Neural cell (in vitro differentiated cells): ENCODE measurements around the gene HELZ. TPM values are rescaled to one million over a fixed set of nuclear protein-coding genes. Genes with fewer than 3 reads are reported as not detected.
A peak's percentile ranks its signal among the peaks of the same experiment; 100 is the strongest.
"Not testable (repeated sequence)": the region's sequence is repeated elsewhere in the genome, so short reads cannot be mapped to it uniquely, and the experiment has no call there.

Source experiments
- H2AFZ ChIP-seq: fragments of 200-600, 300-800 bp; sonication (generic), shearing (Covaris generic); 2 replicates; pipeline ENCODE4 v1.6.0; 2014; ENCODE audit warnings: low read depth, mild to moderate bottlenecking, antibody characterized with exemption, low read length, moderate library complexity
- H3F3A ChIP-seq: fragments of 200-600 bp; shearing (Covaris generic); 2 replicates; pipeline ENCODE4 v1.6.1; 2016; ENCODE audit warnings: mild to moderate bottlenecking, moderate library complexity, mixed read lengths, antibody characterized with exemption, low read length; ENCODE audit not compliant: insufficient read depth, poor library complexity, severe bottlenecking
- H3K27ac ChIP-seq: fragments of 200-600, 300-800 bp; sonication (generic), shearing (Covaris generic); 2 replicates; pipeline ENCODE4 v1.5.1; 2014; ENCODE audit warnings: mild to moderate bottlenecking, low read length, moderate library complexity
- H3K27me3 ChIP-seq: fragments of 300-800, 200-600 bp; sonication (generic), shearing (Covaris generic); 2 replicates; pipeline ENCODE4 v1.6.0; 2014; ENCODE audit warnings: mild to moderate bottlenecking, low read depth, low read length, moderate library complexity; ENCODE audit not compliant: insufficient read depth
- H3K36me3 ChIP-seq: fragments of 300-800, 200-600 bp; sonication (generic), shearing (Covaris generic); 2 replicates; pipeline ENCODE4 v1.5.1; 2014; ENCODE audit warnings: mild to moderate bottlenecking, antibody characterized with exemption, low read length, moderate library complexity; ENCODE audit not compliant: insufficient read depth
- H3K4me2 ChIP-seq: fragments of 300-800, 200-600 bp; sonication (generic), shearing (Covaris generic); 2 replicates; pipeline ENCODE4 v1.6.0; 2014; ENCODE audit warnings: mild to moderate bottlenecking, low read length
- H3K4me3 ChIP-seq: fragments of 300-800, 200-600 bp; sonication (generic), shearing (Covaris generic); 2 replicates; pipeline ENCODE4 v1.5.1; 2014; ENCODE audit warnings: mild to moderate bottlenecking, low read length, moderate library complexity
- H3K79me2 ChIP-seq: fragments of 200-600 bp; shearing (Covaris generic); replicated peaks from 2 replicates; pipeline ENCODE4 v1.6.0; 2014; ENCODE audit warnings: mild to moderate bottlenecking, low read length, moderate library complexity; ENCODE audit not compliant: insufficient read depth
- H3K9ac ChIP-seq: fragments of 300-800, 200-600 bp; sonication (generic), shearing (Covaris generic); 2 replicates; pipeline ENCODE4 v1.6.1; 2016; ENCODE audit warnings: mild to moderate bottlenecking, low read length, mixed read lengths
- H3K9me2 ChIP-seq: fragments of 200-600 bp; shearing (Covaris generic); 2 replicates; pipeline ENCODE4 v1.6.1; 2016; ENCODE audit warnings: mild to moderate bottlenecking, low read length, mixed read lengths; ENCODE audit not compliant: insufficient read depth
- H3K9me3 ChIP-seq: fragments of 200-600, 300-800 bp; sonication (generic), shearing (Covaris generic); 2 replicates; pipeline ENCODE4 v1.6.1; 2016; ENCODE audit warnings: mild to moderate bottlenecking, mixed run types, low read length, moderate library complexity, mixed read lengths
- H4K20me1 ChIP-seq: fragments of 200-600 bp; shearing (Covaris generic); 2 replicates; pipeline ENCODE4 v1.6.1; 2016; ENCODE audit warnings: mild to moderate bottlenecking, mixed run types; ENCODE audit not compliant: insufficient read depth
- EP300 ChIP-seq: fragments of 450-650 bp; conservative IDR thresholded peaks from 2 replicates; pipeline ENCODE4 v1.6.1; 2014; ENCODE audit warnings: antibody characterized with exemption, mild to moderate bottlenecking, moderate library complexity; ENCODE audit not compliant: poor library complexity, severe bottlenecking
- EZH2 ChIP-seq: fragments of 200-600, 300-800 bp; shearing (Covaris generic), sonication (generic); IDR thresholded peaks from 2 replicates; pipeline ENCODE4 v1.6.1; 2014; ENCODE audit warnings: antibody characterized with exemption, low read length, borderline replicate concordance, mild to moderate bottlenecking; ENCODE audit not compliant: insufficient read depth, poor library complexity, severe bottlenecking
- MXI1 ChIP-seq: fragments of 450-650 bp; conservative IDR thresholded peaks from 2 replicates; pipeline ENCODE4 v1.6.1; 2014; ENCODE audit warnings: antibody characterized with exemption, mild to moderate bottlenecking; ENCODE audit not compliant: poor library complexity, severe bottlenecking
- POLR2AphosphoS5 ChIP-seq: IDR thresholded peaks from 2 replicates; pipeline ENCODE4 v1.6.1; 2012
- RAD21 ChIP-seq: fragments of 450-650 bp; conservative IDR thresholded peaks from 2 replicates; pipeline ENCODE4 v1.6.1; 2014; ENCODE audit warnings: antibody characterized with exemption, mild to moderate bottlenecking, moderate library complexity
- REST ChIP-seq: IDR thresholded peaks from 2 replicates; pipeline ENCODE4 v1.6.1; 2012; ENCODE audit warnings: borderline replicate concordance
- SMC3 ChIP-seq: fragments of 450-650 bp; conservative IDR thresholded peaks from 2 replicates; pipeline ENCODE4 v1.6.1; 2014; ENCODE audit warnings: antibody characterized with exemption, mild to moderate bottlenecking, moderate library complexity; ENCODE audit not compliant: poor library complexity
- TAF1 ChIP-seq: IDR thresholded peaks from 2 replicates; pipeline ENCODE4 v1.6.1; 2012; ENCODE audit warnings: low read depth
- polyA plus RNA-seq: library from polyadenylated mRNA; depleted of rRNA; stranded (reverse); fragments of >200 nt; gene quantifications from 2 replicates; pipeline ENCODE4 v1.2.3, GENCODE V29; 2014
- TF ChIP-seq, protein P1 (sequence below): fragments of 450-650 bp; IDR thresholded peaks from 2 replicates; pipeline ENCODE4 v1.5.1; 2014; ENCODE audit warnings: antibody characterized with exemption, mild to moderate bottlenecking, moderate library complexity; ENCODE audit not compliant: poor library complexity, severe bottlenecking

The HELZ gene
- polyA plus RNA-seq, 1 donor from 2014 or later, result 11.7 TPM

DNA sequence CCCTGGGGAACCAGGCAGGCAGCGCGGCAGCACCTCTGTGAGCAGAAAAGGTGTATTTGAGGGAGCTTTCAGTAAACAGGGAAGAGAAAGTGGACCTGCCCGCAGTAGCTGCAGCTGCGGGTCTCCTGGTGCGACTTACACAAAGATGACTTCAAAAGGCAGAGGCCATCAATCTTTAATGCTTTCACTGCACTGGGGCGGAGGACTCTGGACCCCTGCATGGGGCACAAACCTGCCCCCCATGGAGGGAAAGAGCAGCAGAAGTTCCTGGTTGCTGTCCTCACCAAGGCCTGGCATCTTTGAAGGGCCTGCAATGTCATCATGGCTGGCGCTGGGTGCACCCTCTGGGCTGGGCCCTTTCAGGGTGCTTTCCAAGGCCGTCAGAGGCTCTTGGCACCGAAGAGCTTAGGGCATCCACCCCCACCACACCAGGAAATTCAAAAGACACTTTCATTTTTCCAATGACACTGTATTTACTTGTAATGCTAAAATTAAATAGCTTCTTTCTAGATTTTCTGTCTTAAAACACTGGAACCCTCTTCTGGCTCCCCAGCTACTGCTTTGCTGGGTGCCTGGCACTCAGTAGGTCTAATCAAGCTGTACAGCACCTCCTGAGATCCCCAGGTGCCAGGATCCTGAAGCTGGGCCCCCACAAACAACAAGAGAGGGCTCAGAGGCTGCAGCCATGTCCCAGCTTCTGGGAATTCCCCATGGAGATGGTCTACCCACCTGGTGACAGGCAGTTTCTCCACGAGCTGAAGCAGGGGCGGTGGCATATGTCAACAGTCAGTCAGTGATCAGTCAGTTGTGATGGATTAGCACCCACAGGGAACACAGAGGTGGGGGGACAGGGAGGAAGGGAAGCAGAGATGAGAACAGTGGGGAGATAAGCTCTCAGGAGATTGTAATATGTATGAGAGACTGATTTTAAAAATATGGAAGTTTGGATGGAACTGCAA is 202.8 kb downstream of the HELZ start:
- H3K4me2 ChIP-seq, result no peak overlapping the region
- H3K27ac ChIP-seq, result peak overlapping the region; percentile 59
- H3K36me3 ChIP-seq, result no peaks in the 10 kb centered on the region
- H3K9me3 ChIP-seq, result no peaks in the 10 kb centered on the region
- no peak for TF ChIP-seq MXI1
- TF ChIP-seq EP300, result peak; percentile 85
- TF ChIP-seq TAF1, result no peak
- no peak for TF ChIP-seq RAD21
- TF ChIP-seq SMC3, result no peak
- peak; percentile 76 for TF ChIP-seq POLR2AphosphoS5
- TF ChIP-seq EZH2, result no peak
- TF ChIP-seq, protein P1, sequence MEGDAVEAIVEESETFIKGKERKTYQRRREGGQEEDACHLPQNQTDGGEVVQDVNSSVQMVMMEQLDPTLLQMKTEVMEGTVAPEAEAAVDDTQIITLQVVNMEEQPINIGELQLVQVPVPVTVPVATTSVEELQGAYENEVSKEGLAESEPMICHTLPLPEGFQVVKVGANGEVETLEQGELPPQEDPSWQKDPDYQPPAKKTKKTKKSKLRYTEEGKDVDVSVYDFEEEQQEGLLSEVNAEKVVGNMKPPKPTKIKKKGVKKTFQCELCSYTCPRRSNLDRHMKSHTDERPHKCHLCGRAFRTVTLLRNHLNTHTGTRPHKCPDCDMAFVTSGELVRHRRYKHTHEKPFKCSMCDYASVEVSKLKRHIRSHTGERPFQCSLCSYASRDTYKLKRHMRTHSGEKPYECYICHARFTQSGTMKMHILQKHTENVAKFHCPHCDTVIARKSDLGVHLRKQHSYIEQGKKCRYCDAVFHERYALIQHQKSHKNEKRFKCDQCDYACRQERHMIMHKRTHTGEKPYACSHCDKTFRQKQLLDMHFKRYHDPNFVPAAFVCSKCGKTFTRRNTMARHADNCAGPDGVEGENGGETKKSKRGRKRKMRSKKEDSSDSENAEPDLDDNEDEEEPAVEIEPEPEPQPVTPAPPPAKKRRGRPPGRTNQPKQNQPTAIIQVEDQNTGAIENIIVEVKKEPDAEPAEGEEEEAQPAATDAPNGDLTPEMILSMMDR, result no peak
- TF ChIP-seq REST, result no peak
- no peaks in the 10 kb centered on the region for H3K79me2 ChIP-seq
- H3K9ac ChIP-seq, result peak overlapping the region; percentile 30
- H3F3A ChIP-seq, result no peaks in the 10 kb centered on the region
- no peaks in the 10 kb centered on the region for H4K20me1 ChIP-seq
- no peaks in the 10 kb centered on the region for H3K27me3 ChIP-seq
- H3K4me3 ChIP-seq, result peak overlapping the region; percentile 9
- H2AFZ ChIP-seq, result no peak overlapping the region
- H3K9me2 ChIP-seq, result no peaks in the 10 kb centered on the region

GRCh38 chr17:67041531-67041930 is 203.5 kb downstream of the HELZ start:
- Histone ChIP-seq H3K4me2 (no peak overlapping the region), H3K9ac (no peak overlapping the region), H3K36me3 (no peaks in the 10 kb centered on the region), H2AFZ (no peak overlapping the region), H3F3A (no peaks in the 10 kb centered on the region), H3K27ac (no peak overlapping the region), H3K4me3 (no peak overlapping the region), H3K9me3 (no peaks in the 10 kb centered on the region), H3K9me2 (no peaks in the 10 kb centered on the region), H3K79me2 (no peaks in the 10 kb centered on the region), H4K20me1 (no peaks in the 10 kb centered on the region), H3K27me3 (no peaks in the 10 kb centered on the region)
- TF ChIP-seq TAF1 (no peak), SMC3 (no peak), MXI1 (no peak), EP300 (no peak), RAD21 (no peak), REST (no peak), EZH2 (no peak), POLR2AphosphoS5 (no peak)
- TF ChIP-seq, protein P1, result no peak

- H3F3A ChIP-seq, H3K79me2 ChIP-seq, H3K27ac ChIP-seq: not testable (repeated sequence)
Measured at GRCh38 chr17:67041119-67041518, 203.9 kb downstream of the HELZ start.

More at GRCh38 chr17:67041119-67041518, 203.9 kb downstream of the HELZ start:
- not testable (repeated sequence) for H3K27me3 ChIP-seq, H3K36me3 ChIP-seq, H4K20me1 ChIP-seq, H2AFZ ChIP-seq, H3K4me2 ChIP-seq, H3K4me3 ChIP-seq, H3K9me3 ChIP-seq, H3K9ac ChIP-seq, H3K9me2 ChIP-seq
